Tibial nerve (tissue), 4 donors: ENCODE data around the gene HNRNPAB. TPM values are rescaled to one million over a fixed set of nuclear protein-coding genes. Genes with fewer than 3 reads are reported as not detected.
A peak's percentile ranks its signal among the peaks of the same experiment; 100 is the strongest.
"Not testable (repeated sequence)": the region's sequence is repeated elsewhere in the genome, so short reads cannot be mapped to it uniquely, and the experiment has no call there.

Experiments used
- DNase-seq, 2 donors: peaks; one replicate each; pipeline ENCODE4 v3.0.0-alpha.2; 2019; ENCODE audit warnings: low spot score in 2 of 2
- H3K27ac ChIP-seq, 4 donors: fragments of 200-600 bp; sonication (generic) in 3 of 4; one replicate each; pipeline ENCODE4 v1.5.1; 2017 to 2019; ENCODE audit warnings: mild to moderate bottlenecking in 1 of 4
- H3K27me3 ChIP-seq, 2 donors: fragments of 200-600 bp; sonication (generic) in 1 of 2; one replicate each; pipeline versions ENCODE4 v1.5.1 to v1.6.0; 2017 to 2019
- H3K36me3 ChIP-seq, 3 donors: fragments of 200-600 bp; sonication (generic); one replicate each; pipeline ENCODE4 v1.5.1; 2018 to 2019
- H3K4me1 ChIP-seq, 4 donors: fragments of 200-600 bp; sonication (generic) in 3 of 4; one replicate each; pipeline ENCODE4 v1.5.1; 2017 to 2019
- H3K4me3 ChIP-seq, 4 donors: fragments of 200-600 bp; sonication (generic) in 3 of 4; one replicate each; pipeline ENCODE4 v1.5.1; 2017 to 2019; ENCODE audit warnings: mild to moderate bottlenecking in 1 of 4, moderate library complexity in 1 of 4
- H3K9me3 ChIP-seq, 4 donors: fragments of 200-600 bp; sonication (generic) in 3 of 4; one replicate each; pipeline ENCODE4 v1.5.1; 2017 to 2019
- EP300 ChIP-seq, 2 donors: sonication (generic); formaldehyde crosslinking; IDR thresholded peaks; one replicate each; pipeline ENCODE4 v1.6.1; 2017; ENCODE audit warnings: antibody characterized with exemption in 2 of 2, mild to moderate bottlenecking in 1 of 2
- POLR2A ChIP-seq, 2 donors: fragments of 450-650 bp; IDR thresholded peaks; one replicate each; pipeline ENCODE4 v1.6.1; 2017; ENCODE audit warnings: antibody characterized with exemption in 2 of 2, mild to moderate bottlenecking in 2 of 2, moderate library complexity in 2 of 2
- WGBS, 2 donors: methylation state at CpG; one replicate each; pipeline ENCODE4 v1.1.5; 2018; 5-methylcytosine and 5-hydroxymethylcytosine counted together
- total RNA-seq, 4 donors: library from RNA; depleted of rRNA; stranded (reverse); fragments of >200 nt; gene quantifications; one replicate each; pipeline ENCODE4 v1.1.0, GENCODE V29; 2016
- TF ChIP-seq, protein P1 (sequence below), 5 experiments: fragments of 200-600 bp in 3 of 5; fragments of 450-650 bp in 2 of 5; sonication (generic) in 3 of 5; IDR thresholded peaks; one replicate each; pipeline ENCODE4 v1.5.1; 2016 to 2019; ENCODE audit warnings: antibody characterized with exemption in 5 of 5, mild to moderate bottlenecking in 3 of 5, moderate library complexity in 2 of 5

Gene HNRNPAB
- total RNA-seq, 4 donors from 2014 or later: 92.0 to 135 (median 122) TPM

DNA sequence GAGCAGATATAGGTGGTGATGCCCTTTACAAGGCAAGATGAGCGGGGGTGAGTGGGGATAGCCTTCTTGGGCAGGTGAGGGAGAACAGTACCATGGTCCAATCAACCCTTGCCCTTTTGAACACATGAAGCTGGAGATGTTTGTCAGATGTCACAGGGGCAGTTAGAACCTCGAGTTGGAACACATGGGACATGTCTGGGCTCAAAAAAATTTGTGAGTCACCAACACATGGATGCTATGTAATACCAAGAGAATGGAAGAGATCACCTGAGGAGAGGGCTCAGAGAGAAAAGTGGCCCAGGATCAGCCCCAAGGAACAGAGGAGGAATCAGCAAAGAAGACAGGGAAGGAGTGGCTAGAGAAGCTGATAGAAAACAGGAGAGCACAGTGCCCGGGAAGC lies 23.6 kb downstream of the HNRNPAB start:
- H3K4me3 ChIP-seq: no peak overlapping the region
- peaks cover 0 to 85% (median 0%) of the 10 kb centered on the region in 3 donors for H3K36me3 ChIP-seq

DNA sequence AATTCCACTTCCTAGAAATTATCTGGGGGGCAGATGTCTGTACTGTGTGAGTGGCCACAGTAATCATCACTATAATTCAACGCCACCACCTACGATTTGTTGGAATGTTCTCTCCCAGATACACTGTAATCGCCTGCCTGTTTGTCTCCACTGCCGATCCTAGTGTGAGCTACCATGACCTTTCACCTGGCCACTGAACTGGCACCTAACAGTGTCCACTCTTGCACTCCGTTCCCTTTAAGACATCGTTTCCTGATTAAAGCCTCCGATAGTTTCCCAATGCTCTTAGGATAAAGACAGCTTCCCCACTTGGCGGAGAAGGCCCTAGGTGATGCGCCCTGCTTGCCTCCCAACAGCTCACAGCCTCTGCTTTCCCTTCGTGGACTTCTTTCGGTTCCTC lies 24.3 kb downstream of the HNRNPAB start:
- Histone ChIP-seq H3K4me3 (no peak overlapping the region), H3K27ac (no peak overlapping the region), H3K4me1 (peaks cover 0 to 40% (median 26%) of the 10 kb centered on the region in 4 donors), H3K36me3 (peaks cover 0 to 79% (median 0%) of the 10 kb centered on the region in 3 donors), H3K9me3 (peaks cover 0 to 4% (median 0%) of the 10 kb centered on the region in 4 donors), H3K27me3 (no peaks in the 10 kb centered on the region)
- 93 to 95% methylated on average over 11 of the region's 11 CpGs for WGBS, 2 donors
- no peak for DNase-seq
- TF ChIP-seq, protein P1, sequence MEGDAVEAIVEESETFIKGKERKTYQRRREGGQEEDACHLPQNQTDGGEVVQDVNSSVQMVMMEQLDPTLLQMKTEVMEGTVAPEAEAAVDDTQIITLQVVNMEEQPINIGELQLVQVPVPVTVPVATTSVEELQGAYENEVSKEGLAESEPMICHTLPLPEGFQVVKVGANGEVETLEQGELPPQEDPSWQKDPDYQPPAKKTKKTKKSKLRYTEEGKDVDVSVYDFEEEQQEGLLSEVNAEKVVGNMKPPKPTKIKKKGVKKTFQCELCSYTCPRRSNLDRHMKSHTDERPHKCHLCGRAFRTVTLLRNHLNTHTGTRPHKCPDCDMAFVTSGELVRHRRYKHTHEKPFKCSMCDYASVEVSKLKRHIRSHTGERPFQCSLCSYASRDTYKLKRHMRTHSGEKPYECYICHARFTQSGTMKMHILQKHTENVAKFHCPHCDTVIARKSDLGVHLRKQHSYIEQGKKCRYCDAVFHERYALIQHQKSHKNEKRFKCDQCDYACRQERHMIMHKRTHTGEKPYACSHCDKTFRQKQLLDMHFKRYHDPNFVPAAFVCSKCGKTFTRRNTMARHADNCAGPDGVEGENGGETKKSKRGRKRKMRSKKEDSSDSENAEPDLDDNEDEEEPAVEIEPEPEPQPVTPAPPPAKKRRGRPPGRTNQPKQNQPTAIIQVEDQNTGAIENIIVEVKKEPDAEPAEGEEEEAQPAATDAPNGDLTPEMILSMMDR (IDR thresholded peaks at IDR 0.05): no peak
- TF ChIP-seq POLR2A (IDR thresholded peaks at IDR 0.05): no peak
- no peak for TF ChIP-seq EP300 (IDR thresholded peaks at IDR 0.05)

More for the DNA sequence above, 23.6 kb downstream of the HNRNPAB start:
- peak overlapping the region in 1 of 4 donors; percentile 45 for H3K27ac ChIP-seq
- H3K4me1 ChIP-seq: peaks cover 0 to 39% (median 23%) of the 10 kb centered on the region in 4 donors
- no peak for TF ChIP-seq EP300 (IDR thresholded peaks at IDR 0.05)
- TF ChIP-seq, protein P1 (IDR thresholded peaks at IDR 0.05): no peak
- no peak for TF ChIP-seq POLR2A (IDR thresholded peaks at IDR 0.05)
- DNase-seq: no peak
- 92 to 94% methylated on average over 3 of the region's 3 CpGs for WGBS, 2 donors
- no peaks in the 10 kb centered on the region for H3K27me3 ChIP-seq
- peaks cover 0 to 4% (median 0%) of the 10 kb centered on the region in 4 donors for H3K9me3 ChIP-seq

DNA sequence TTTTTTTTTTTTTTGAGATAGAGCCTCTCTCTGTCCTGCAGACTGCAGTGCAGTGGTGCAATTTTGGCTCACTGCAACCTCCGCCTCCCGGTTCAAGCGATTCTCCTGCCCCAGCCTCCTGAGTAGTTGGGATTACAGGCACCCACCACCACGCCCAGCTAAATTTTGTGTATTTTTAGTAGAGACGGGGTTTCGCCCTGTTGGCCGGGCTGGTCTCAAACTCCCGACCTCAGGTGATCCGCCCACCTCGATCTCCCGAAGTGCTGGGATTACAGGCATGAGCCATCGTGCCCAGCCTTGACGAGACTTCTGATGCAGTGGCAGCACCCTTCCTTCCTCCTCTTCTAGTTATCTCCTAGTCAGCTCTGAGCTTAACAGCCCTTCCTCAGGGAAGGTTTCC lies 24.8 kb downstream of the HNRNPAB start:
- not testable (repeated sequence) for H3K27me3 ChIP-seq, H3K9me3 ChIP-seq, H3K27ac ChIP-seq, H3K4me3 ChIP-seq, DNase-seq
- H3K4me1 ChIP-seq: peaks cover 0 to 36% (median 26%) of the 10 kb centered on the region in 4 donors
- WGBS, 2 donors: 92 to 96% methylated on average over 13 of the region's 13 CpGs
- H3K36me3 ChIP-seq: peaks cover 0 to 74% (median 0%) of the 10 kb centered on the region in 3 donors

DNA sequence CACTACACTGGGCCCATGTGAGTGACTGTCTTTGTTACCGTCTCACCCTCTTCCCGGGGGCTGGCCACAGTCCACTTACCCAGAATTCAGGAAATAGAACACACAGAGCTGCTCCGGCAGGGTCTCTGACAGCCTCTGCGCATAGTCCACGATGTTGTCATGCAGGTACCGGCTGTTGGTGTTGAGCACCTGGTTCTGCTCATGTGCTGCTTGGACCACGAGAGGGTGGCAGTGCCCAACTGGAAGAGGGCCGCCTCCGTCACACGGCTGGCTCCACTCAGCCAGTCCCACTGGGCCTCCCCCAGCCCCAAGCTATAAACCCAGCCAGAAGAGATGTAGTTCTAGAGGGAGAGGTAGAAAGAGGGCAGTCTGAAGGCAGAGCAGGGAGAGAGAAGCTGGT lies 25.5 kb downstream of the HNRNPAB start:
- TF ChIP-seq POLR2A (IDR thresholded peaks at IDR 0.05): no peak
- TF ChIP-seq EP300 (IDR thresholded peaks at IDR 0.05): no peak
- TF ChIP-seq, protein P1 (IDR thresholded peaks at IDR 0.05): no peak
- WGBS, 2 donors: 91% methylated on average over 10 of the region's 10 CpGs
- peaks cover 0 to 4% (median 0%) of the 10 kb centered on the region in 4 donors for H3K9me3 ChIP-seq
- no peak overlapping the region for H3K4me3 ChIP-seq
- DNase-seq: no peak
- peaks cover 0 to 41% (median 27%) of the 10 kb centered on the region in 4 donors for H3K4me1 ChIP-seq
- peaks cover 0 to 66% (median 0%) of the 10 kb centered on the region in 3 donors for H3K36me3 ChIP-seq
- H3K27ac ChIP-seq: no peak overlapping the region
- no peaks in the 10 kb centered on the region for H3K27me3 ChIP-seq

DNA sequence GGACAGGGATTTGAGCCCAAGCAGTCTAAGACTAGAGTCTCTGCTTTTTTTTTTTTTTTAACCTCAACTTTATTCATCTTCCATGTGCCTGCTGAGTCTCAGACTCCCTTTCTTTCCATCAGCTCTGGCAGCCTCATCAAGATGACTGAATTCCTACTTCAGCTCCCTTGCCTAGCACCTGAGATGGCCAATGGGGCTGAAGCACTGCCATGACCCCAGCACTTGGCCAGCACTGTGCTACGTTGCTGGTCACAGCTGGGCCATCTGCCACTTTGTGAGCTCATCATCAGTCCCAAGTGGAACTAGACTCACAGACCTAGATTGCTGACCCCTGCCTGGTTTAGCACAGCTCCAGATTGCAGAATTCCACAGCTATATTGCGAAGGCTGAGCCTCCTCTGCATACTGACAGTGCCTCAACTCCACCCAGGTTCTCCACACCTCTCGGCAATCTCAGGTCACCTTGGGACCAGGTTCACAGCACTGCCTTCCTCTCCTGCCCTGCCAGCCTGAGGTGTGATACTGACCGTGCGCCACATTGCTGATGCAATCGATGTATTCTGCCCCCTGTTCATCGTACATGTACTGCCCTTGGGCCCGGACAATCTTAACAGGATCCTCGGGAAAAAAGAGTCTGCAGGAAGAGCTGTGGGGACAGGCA lies 26.7 kb downstream of the HNRNPAB start:
- Histone ChIP-seq H3K4me3 (peak overlapping the region; percentile 88 to 98 (median 94)), H3K4me1 (peaks cover 0 to 46% (median 28%) of the 10 kb centered on the region in 4 donors), H3K9me3 (peaks cover 0 to 4% (median 0%) of the 10 kb centered on the region in 4 donors), H3K27me3 (no peaks in the 10 kb centered on the region), H3K36me3 (peaks cover 0 to 55% (median 0%) of the 10 kb centered on the region in 3 donors), H3K27ac (peak overlapping the region in 3 of 4 donors; percentile 94 to 97 (median 96))
- peak in 1 of 2 donors; percentile 33 for DNase-seq
- TF ChIP-seq POLR2A (IDR thresholded peaks at IDR 0.05): no peak
- TF ChIP-seq, protein P1 (IDR thresholded peaks at IDR 0.05): no peak
- TF ChIP-seq EP300 (IDR thresholded peaks at IDR 0.05): no peak
- WGBS, 2 donors: 64 to 76% methylated on average over 9 of the region's 9 CpGs
